PFSK-1 (cell line): ENCODE results near the gene RALGPS1.

Experiments used
- POLR2AphosphoS5 ChIP-seq: IDR thresholded peaks from 2 replicates; pipeline ENCODE4 v1.6.1; 2012; ENCODE audit warnings: low read depth, mild to moderate bottlenecking, control low read depth, low read length, moderate library complexity
- SIN3A ChIP-seq: IDR thresholded peaks from 2 replicates; pipeline ENCODE4 v1.6.1; 2012; ENCODE audit warnings: mild to moderate bottlenecking, low read length, moderate library complexity, borderline replicate concordance; ENCODE audit not compliant: insufficient read depth

DNA sequence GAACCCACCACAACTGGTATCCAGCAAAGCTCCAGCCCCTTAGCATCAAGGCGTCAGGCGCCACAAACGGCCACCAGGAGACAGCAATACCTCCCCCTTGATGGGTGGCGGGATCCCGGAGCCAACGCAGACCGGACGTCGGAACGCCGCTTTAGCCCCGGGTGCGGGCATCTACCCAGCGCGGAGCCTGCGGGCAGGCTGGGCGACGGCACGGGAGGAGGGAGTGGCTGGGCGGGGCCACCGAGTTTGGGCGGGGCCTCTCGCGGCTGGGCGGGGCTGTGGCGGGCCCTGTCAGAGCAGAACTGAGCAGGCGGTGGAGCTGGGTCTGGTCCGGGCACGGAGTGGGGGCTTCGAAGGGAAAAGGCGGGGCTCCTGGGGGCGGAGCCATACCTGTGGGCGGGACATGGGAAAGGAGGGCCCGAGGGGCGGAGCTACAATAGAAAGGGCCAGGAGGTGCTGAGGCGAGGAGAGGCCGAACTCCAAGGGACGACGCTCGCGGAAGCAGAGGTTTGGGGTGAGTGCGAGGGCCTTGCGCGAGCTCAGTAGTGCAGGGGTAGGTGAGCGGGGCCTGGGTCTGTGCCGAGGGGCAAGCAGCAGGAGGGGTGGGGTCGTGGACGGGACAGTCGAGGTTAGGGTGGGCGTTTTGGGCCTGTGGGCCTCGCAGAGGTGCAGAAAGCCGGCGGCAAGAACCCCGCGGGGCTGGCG lies 309.7 kb downstream of the RALGPS1 start:
- no peak for TF ChIP-seq POLR2AphosphoS5
- TF ChIP-seq SIN3A = no peak
